ENCODE measurements around the gene LPAR1.

- TF ChIP-seq CTCF (IDR thresholded peaks at IDR 0.05) (no peak), POLR2A (IDR thresholded peaks at IDR 0.05) (no peak)
These were observed 119.8 kb downstream of the LPAR1 start for GRCh38 chr9:110918316-110919049.

Data from adrenal gland (tissue), 5 donors.